NCI-H2081 treated with DMSO at 0.1 percent for 48 hours (cell line): ENCODE measurements around the gene LSM10.

Experiments
- DNase-seq: peaks from one replicate; lab custom pipeline; 2025; lab: John Stamatoyannopoulos, UW

LSM10 gene

DNA sequence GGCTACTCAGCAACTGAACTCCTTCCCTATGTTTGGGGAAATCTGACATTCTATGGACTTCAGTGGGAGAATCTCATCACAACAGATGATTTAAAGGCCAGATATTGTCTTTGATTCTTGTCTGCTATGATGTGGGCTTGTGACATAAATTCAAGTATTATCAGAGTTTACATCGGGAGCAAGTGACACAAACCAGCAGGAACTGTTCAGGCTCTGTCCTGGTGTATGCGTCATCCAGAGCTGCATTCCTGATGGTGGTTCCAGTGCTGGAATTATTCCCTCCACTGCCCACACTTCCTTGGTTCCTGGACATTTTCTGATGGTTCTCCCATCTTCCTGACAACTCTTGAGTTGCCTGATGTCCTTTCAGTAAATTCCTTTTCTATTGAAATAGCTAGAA is 10.8 kb upstream of the LSM10 start:
- DNase-seq, result no peak

DNA sequence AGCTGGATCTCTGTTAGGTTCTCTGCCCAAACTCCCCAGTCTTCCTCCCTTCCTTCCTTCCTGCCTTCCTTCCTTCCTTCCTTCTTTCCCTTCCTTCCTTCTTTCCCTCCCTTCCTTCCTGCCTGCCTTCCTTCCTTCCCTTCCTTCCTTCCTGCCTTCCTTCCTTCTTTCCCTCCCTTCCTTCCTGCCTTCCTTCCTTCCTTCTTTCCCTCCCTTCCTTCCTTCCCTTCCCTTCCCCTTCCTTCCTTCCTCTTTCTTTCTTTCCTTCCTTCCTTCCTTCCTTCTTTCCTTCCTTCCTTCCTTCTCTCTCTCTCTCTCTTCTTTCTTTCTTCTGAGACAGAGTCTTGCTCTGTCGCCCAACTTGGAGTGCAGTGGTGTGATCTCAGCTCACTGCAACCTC is 8.7 kb upstream of the LSM10 start:
- DNase-seq, result no peak

DNA sequence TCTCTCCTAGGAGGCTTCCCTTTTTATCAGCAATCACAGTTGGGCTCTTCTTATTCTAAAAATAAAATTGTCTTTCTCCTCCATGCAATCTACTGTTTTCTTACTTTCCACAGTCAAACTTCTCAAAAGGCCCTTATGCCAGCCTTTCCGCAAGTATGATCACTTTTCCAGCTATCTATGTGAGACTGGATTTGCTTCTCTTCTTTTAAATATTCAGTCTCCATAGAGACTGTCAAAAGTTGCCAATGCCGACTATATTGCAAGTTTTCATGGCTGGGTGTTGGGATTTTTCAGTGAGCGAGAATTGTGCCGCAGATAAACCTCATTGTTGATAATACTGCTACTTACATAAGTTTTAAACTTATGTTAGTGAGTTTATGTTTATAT is 4.8 kb upstream of the LSM10 start:
- no peak for DNase-seq

DNA sequence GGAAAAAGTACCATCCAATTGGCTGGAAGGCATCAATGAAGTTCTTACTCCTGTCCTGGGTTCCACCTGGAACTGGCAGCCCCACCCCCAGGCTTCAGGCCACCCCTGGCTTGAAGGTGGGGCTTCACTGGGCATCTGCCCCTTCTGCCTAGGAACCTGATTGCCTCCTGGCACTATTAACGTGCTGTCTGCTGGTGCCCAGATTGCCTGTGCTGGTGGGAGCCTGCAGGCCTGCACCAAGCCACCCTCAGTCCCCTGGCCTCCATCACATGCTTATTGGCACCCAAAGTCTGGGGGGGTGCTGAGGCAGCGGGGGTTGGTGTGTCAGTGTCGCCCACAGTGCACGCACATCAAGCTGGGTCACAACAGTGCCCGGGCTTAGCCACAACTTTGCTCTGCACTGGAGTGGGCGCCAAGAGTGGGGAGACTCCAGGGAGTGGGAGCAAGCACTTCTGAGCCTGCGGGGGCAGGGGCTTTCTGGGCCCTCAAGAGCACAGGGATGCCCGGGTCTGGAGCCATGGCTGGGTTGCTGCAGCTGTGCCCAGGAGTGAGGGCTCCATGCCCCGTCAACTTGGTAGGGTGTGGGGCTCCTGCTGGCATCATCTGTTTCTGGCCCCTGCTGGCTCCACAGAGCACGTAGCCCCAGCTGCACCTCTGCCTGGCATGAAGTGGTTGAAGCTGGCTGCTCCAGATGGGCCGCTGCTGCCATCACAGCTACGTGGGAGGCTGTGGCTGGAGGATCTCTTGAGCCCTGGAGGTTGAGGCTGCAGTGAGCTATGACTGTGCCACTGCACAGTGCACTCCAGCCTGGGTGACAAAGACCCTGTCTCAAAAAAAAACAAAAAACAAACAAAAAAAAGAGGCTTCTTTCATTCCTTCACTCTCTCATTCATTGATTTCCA is 4.1 kb upstream of the LSM10 start:
- DNase-seq, result no peak

DNA sequence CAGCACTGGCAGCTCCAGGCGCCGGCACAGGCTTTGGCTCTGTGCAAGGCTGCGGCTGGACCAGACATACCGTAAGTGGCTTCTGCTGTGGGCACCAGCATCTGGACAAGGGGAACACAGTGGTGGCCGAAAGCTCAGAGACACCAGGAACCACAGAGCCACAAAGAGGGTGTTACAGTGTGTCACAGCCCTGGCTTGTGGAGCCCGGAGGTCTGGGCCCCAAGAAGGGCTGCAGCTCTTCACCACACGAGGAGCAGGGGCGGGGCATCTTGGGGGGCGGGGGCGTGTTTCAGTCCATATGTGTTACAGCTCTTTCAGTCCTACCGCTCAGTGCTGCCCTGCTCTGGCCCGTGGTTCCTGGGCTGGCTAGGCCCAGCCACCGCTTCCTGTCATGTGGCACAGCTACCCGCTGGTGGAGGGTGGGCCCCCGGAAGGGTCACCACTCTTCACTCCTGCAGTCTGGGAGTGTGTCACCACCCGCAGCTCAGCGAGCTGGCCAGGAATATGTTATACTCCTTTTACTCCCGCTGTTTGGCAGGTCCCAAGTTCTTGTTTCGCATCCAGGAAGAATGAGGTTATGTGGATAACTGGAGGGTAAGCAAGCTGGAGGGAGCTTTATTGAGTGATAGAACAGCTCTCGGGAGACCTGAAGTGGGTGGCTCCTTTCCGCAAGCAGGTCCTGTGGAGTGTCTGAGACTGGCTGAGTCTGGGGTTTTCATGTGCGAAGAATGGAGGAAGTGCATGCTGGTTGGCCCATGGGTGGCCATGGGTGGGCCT is 3.3 kb upstream of the LSM10 start:
- no peak for DNase-seq

DNA sequence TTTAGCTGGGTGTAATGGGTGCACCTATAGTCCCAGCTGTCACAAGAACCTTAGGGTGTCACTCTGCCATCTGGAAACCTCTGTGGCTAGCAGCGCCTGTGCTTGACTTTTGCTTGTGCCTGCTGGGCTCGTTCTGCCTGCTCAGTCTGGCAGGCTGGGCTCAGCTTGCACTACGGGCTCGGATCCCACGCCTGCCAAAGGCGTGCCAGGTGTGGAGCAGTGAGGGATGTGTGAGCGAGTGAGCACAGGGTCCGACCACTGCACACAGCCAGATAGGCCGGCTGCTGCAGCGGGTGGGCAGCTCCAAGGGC is 2.8 kb upstream of the LSM10 start:
- no peak for DNase-seq

DNA sequence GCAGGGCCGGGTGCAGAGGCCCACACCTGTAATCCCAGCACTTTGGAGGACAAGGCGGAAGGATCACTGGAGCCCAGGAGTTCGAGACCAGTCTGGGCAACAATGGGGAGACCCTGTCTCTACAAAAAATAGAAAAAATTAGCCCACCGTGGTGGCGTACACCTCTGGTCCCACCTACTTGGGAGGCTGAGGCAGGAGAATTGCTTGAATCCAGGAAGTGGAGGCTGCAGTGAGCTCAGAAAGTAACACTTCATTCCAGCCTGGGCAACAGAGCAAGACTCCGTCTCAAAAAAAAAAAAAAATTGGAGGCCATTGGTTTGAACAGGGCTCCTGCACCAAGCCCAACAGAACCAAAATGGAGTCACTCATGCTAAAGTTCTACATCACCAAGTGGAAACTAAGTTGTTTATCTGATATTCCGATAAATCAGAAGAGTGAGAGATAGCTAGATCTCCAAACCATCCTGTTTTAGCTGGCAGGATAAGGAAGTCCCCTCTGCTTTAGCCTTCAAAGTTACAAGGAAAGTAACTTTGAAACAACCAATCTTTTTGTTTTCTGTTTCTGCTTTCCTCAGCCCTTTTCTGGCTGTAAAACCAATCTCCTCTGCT is 766 bp upstream of the LSM10 start:
- no peak for DNase-seq

DNA sequence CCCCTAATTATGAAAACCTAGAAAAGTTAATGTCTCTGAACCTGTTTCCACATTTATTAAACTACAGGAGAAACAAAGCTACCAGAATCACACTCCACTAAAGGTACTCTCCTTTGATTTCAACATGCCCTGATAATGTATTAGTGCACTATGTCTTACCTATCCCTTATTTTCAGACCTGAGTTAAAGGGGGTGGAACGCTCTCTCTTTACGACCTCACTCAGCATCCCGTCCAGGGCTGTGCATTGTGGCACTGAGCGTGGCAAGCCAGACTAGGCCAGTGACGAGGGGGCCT is 678 bp downstream of the LSM10 start:
- no peak for DNase-seq

DNA sequence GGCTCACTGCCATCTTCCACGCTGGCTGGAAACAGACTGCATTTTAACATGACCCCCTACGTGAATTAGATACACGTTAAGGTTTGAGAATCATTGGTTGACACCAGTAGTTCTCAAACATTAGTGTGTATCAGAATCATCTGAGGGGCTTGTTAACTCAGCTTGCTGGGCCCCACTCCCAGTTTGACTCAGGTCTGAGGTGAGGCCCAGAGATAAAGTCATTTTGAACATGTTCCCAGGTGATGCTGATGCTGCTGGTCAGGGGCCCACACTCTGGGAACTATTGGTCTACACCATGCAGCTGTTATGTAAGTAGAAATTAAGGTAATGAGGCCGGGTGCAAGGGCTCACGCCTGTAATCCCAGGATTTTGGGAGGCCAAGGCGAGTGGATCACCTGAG is 1.3 kb downstream of the LSM10 start:
- no peak for DNase-seq

DNA sequence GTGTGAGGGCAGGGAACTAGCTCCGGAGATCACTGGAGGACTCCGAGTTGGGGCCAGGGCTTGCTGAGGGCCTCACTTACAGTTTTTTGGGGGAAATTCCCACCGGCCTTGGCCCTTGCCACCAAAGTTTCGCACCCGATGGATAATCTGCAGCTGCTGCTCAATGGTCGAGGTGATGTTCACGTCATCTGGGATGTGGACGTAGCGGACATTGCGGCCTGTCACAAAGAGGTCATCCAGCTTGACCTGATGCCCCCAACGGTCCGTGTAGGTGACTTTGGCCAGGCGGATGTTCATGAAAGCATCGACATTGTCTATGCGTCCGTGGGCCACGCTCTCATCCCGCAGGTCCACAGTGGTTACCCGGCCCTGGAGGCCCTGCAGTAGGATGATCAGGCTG is 4.0 kb downstream of the LSM10 start:
- no peak for DNase-seq

DNA sequence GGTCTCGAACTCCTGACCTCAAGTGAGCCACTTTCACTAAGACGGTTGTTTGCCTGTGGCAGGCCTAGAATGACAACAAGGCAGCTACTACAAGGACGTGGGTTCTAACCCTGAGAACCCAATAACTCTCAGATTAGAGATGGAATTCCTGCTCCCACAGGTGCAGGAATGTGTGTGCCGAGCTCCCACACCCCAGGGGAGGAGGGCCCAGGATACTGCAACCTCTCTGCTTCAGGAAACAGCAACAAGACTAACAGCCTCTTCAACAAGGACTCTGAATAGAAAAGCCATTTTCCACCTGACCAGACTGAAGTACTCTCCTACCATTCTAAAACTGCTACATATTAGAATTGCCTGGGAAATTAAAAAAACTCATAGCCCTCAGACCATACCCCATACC is 4.9 kb downstream of the LSM10 start:
- no peak for DNase-seq

DNA sequence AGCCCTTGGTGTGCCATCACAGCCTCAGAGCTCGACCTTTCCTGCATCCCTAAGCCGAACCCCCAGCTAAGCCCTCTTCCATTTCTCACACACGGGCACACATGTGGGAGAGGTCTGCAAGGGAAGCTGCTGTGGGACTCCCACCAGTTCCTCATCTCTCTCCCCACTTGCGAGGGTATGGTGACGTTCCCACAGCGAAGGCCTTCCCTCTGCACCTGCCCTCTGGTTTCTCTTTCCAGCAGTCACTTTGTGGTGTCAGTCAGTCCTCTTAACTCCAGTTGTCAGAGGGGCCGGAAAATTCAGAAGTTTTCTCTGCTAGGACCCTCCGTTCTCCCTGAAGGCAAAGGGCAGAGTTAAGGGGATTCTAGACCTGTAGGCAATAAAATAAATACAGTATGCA is 6.4 kb downstream of the LSM10 start:
- DNase-seq, result no peak

DNA sequence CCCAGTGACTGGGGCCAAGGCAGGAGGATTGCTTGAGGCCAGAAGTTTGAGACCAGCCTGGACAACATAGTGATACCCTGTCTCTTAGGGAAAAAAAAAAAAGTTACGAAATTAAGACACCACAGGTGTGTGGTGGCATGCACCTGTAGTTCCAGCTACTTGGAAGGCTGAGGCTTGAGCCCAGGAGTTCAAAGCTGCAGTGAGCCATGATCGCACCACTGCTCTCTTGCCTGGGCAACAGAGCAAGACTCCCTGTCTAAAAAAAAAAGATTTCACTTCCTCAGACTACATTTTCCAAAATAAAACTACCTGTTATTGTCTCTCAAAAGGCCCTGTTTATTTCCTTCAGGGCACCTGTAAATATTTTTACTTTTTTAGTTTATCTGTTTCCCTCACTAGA is 7.3 kb downstream of the LSM10 start:
- no peak for DNase-seq

DNA sequence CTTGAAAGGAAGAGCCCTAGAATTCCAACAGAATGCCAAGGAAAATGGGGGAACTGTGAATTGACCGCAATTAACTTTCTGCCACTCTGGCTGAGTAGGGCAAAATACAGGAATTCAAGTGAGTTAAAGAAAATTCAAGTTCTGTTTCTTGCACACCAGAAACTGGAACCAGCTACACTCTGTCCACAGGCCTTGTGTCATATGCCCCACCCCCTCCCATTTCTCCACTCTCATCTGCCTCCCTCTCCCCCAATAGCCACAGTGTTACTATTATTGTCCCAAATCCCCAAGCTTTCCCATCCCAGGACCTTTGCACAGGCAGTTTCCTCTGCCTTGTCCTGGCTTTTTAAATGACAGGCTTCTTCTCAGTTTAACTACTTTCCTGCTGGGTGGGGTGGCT is 7.7 kb downstream of the LSM10 start:
- no peak for DNase-seq

DNA sequence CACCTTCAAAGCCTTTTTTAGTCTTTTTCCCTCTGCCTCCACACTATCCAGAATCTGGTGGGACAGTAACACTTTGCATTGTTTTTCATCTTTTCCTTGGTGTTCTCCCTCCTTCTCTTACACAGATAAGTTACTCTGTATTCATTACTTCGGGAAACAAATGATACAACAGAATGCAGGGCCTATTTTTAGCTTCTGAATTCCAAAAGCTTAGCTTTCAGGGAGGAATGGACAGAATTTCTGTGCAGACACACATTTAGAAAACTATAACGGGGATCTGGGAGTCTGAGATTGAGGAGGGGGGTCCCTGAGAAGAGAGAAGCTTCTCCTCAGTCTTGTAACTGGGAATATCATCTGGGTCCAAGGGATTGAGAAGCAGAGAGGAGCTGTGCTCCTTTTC is 8.4 kb downstream of the LSM10 start:
- no peak for DNase-seq

DNA sequence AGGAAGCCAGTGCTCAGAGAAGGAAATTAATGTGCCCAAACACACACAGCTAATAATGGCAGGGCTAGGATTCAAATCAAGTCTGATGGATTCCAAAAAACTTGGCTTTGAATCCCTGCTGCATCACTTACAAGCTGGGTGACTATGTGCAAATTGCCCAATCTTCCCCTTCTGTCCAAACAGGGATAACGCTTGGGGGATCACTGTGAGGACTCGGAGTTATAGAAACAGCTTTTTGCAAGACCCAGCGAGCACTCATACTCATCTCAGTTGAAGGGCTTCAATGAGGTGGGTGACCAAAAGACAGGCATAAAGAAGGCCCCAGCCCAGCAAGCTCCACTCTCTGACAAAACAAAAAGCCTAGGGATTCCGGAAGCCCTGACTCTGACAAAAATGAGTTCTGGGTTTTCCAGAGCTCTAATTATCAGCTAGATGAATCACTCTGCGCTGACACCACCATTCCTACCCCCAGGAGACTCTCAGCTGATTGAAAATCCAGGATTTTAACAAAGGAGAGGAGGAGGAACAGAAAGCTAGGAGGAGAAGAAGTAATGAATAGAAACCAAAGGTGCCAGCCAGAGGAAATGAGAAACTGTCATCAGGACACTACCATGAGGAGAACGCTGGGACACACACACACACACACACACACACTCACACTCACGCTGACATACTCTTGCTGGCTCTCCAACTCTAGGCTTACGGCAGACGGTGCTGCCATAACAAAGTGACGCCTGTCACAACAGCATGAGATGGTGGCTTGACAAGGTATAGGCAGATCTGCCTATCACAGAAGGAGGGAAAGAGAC is 10.4 kb downstream of the LSM10 start:
- no peak for DNase-seq

DNA sequence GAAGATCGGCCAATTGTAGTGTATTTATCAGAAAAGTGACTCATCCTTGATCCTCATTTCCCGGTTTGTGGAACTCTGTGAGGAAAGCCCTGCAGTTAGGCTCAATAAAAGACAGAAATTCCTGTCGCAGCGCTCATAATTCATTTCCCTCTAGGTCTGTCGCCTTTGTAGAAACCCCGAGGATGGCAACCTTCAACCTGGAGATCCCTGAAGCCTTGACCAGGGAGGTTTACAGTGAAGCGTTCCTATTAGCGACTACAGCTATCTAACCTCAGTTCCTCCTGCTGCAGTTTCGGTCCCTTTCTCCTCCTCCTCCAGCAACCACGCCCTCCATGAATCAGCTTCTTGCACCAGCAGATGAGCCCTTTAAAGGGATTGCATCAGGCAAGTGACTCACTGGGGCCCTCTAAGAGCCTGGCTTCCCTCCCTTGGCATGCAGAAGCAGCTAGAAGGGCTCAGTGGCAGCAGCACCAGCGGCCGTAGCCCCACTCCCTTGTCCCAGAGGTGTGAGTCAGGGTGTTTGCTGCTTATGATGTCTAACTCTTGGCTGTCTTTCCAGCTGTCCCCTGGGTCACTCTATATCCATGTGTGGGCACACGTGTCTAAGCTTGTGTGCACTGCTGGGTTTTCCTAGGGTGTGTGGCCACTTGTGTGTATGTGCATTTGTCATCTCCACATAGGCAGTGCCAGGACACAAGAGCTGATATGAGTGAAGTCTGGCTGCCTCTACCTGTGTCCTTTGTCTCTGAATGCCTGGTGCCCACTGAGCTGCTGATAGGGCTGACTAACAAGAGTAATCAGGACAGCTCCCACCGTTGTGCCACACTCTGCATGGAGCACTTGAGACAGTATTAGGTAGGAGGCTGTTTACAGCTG is 11.2 kb downstream of the LSM10 start:
- DNase-seq, result peak; percentile 29

DNA sequence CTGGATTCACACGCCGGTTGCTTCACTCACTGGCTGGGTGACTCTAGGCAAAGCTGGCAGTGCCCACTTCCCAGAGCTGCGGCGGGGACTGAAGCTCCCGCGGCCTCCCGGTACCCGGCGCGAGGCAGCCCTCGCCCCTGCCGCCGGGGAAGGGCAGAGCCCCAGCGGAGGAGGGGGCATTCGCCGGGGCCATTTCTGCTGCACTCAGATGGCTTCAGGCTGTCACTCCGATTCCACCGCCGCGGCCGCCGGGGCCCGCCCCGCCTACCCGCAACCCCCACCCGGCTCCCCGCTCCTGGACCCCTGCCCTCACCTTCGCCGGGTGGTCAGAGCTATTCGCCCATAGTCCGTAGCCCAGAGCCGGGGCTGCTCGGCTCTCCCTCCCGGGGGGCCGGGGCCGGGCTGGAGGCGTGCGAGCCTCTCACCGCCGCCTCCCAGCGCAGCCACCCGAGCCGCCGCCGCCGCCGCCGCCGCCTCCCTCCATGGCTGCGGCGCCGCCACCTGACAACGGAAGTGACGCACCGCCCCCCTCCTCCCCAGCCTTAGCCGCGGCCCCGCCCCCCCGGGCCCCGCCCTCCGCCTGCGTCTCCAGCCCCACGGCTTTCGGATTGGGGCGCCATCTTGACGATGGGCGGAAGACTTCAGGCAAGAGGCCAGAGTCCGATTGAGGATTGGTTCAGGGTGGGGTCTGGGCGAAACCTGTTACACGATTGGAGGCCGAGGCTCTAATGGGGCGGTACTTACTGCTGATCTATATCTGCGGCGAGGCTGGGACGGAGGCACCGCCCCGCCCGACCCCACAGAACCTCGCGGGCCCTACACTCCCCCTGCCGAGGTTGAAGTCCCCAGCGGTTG is 12.1 kb downstream of the LSM10 start, which contains the start of gene STK40:
Gene STK40 (minus strand): TSS at position 515 of the 855 bp plus-strand sequence. CDS start 24,592 bp downstream, outside the sequence.
- peak; percentile 98 for DNase-seq

DNA sequence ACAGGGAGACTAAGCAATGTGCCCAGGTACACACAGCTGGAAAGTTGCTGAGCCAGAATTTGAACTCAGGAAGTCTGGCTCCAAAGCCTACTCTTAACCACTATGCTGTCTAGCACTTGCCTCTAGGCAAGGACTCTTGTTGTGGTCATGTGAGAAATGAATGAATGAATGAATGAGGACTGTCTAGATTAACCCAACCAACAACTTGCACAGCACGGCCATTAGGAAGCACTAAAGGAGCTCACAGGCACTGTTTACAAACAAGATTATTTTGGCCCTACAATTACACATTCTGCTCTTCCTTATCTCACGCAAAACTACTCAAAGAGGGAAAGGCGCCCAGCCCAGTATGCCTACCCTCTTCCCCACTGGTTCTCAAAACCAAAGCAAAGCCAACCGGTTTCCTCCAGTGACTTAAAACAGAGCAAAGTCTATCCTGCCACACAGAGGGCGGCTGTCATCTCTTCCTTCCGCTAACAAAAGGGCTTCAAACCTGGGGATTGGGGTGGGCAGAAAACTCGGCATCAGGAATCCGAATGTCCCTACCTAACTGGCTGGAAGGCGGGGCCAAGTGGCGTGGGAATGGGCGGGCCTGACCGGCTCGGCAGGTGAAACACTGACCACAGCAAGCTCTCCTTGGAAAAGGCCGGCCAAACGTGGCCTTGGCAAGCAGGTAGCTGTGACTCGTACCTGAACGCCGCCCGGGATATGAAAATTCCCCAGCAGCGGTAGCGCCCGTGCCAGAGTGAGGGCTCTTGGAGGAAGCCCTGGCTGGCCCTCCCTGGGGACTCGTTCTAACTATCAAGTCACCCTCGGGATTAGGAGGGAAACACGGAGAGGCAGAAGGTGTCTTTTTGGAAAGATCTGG is 12.9 kb downstream of the LSM10 start:
- DNase-seq, result no peak
